Effector CD4-positive, alpha-beta T cell (primary cell): ENCODE results near the gene GUCY2D.
"Not testable (repeated sequence)": the region's sequence is repeated elsewhere in the genome, so short reads cannot be mapped to it uniquely, and the experiment has no call there.

Experiments
- DNase-seq: peaks from one replicate; pipeline ENCODE4 v3.0.0-alpha.2; 2020

The GUCY2D gene

DNA sequence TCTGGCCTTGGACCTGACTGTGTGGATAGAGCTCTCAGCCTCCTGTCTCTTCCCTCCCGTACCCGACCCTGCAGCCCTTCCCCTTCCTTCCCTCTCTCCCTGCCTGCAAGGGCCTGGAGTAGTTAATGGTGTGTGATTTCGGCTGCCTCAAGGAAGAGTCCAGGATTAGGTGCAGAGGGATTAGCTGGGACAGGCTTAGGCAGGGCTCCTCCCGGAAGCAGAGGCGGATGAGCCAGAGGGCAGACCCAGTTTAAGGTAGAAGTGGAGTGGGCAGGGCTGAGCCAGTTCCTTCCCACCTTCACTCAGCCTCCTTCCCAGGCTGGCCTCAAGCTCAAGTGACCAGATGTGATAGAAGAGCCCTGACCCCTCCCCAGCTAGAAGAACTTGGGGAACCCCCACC, 16.8 kb downstream of the GUCY2D start:
- DNase-seq: no peak

DNA sequence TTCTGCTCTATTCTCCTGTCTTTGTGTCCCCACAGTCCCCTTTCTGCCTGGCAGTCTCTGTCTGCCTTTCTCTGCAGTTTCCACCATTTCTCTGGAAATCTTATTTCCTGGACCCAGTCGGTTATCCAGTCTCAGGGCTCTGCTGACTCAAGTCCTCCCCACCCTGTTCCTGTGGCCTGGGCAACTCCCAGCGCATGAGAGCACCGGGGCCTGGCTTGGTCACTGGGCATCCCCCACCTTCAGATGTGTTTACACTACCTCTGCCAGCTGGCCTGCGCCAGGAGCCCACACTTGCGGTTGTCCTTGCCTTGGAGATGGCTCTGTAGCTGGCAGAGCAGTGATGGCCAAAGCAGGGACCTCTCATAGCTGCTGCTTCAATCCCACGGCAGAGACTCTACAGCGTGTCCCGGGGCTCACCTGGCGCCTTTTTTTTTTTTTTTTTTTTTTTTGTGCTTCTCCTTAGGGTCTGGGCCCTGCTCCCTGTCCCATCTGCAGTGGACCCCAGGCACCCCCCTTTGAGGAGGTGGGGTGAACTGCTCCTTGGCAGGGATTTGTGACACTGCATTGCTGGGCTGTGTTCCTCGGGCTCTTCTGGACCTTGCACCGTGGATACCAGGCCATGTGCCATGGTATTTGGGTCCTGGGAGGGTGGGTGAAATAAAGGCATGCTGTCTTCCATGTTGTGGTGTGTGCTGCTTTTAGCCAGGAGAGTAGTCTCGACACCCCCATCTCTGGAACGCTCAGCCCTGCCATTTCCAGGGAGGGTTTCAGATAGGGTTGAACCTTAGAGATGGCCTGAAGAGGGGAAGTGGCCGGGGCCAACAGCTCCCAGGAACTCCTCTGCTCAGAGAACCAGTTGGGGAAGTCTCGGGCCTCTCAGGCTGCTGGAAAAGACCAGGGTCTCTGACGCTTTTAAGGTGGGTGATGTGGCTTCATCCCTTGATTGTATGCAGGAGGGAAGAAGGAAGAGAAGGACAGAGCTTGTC, 17.5 kb downstream of the GUCY2D start:
- DNase-seq: no peak

- DNase-seq: no peak
These were observed 18.6 kb downstream of the GUCY2D start for GRCh38 chr17:8020776-8021564.

- DNase-seq: no peak
These were observed 19.3 kb downstream of the GUCY2D start for GRCh38 chr17:8021565-8022359.

DNA sequence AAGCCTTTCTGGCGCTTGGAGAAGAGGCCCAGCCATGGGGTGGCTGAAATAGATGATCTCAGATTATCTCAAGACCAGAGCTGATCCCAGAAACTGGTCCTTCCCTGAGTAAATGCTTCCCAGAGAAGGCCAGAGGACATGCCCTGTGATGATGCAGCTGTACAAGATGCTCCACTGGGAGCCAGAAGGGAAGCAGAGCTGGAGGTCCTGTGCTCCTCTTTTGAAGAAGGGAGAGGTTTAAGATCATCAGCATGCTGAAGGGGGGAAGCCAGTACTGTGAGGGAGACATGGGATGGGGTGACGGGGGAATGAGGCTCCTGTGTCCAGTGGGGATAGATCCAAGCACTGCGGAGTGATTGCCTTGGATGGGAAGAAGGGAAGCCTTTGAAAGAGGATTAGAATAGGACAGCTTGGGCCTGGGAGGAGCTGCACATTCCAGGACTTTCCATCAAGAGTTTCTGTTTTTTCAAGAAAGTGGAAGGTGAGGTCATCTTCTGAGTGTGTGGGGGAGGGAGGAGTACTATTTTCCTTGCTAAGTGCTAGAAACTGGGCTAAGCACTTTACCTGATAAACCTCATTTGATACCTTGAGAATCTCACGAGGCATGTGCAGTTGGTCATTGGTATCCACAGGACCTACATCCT, 20.1 kb downstream of the GUCY2D start:
- no peak for DNase-seq

- DNase-seq: not testable (repeated sequence)
These were observed 21.7 kb downstream of the GUCY2D start for GRCh38 chr17:8024161-8024560.

DNA sequence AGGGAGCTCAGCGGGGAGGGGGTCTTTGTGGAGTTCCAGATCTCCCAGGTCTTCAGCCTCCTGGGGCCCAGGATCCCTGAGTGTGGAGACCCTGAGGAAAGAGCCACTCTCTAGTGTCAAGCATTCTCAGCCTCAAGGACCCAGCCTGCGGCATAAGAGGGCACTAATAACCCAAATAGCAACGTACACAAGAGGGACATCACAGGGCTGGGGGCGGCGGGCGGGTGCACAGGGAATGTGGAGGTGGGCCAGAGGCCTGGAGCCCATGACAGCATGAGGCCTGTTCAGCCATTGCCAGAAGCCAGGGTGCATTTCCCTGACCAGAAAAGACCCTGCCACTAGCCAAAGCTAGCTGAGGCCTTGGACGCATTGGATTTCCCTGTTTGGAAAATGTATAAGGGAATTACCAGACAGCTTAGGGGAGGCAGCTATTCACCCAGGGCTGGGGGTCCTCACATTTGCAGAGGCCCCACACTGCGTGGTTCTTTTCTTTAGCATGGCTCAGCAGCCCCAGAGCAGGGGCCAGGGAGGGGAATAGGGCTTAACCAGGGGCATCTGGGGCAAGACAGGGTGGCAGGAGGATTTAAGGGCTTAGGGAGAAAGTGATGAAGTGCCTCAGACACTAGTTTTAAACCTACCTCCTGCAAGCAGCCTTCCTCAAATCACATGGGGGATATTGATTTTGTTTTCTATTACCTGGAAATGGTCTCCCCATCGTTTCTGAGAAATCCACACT, 22.9 kb downstream of the GUCY2D start:
- DNase-seq: no peak

DNA sequence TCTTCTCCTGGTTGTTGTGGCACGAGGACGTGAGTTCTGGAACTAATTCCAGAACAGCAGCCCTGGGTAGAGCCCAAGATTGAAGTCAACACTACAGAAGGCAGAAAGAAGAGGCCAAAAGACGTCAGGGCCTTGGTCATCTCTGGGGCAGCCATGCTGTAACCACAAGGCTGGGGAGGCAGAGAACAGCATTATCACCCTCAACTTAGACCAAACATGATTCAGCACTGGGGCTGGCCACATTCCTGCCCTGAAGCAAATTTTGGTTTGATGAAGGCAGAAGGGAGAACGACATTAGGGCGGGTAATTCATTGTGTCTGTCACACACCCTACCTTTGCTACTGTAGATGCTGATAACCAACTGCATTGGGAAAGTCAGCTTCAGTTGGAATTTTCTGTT, 26.7 kb downstream of the GUCY2D start:
- no peak for DNase-seq

GRCh38 chr17:8031261-8031661, 28.8 kb downstream of the GUCY2D start:
- DNase-seq: no peak

GRCh38 chr17:8031950-8032349, 29.5 kb downstream of the GUCY2D start:
- DNase-seq: no peak

DNA sequence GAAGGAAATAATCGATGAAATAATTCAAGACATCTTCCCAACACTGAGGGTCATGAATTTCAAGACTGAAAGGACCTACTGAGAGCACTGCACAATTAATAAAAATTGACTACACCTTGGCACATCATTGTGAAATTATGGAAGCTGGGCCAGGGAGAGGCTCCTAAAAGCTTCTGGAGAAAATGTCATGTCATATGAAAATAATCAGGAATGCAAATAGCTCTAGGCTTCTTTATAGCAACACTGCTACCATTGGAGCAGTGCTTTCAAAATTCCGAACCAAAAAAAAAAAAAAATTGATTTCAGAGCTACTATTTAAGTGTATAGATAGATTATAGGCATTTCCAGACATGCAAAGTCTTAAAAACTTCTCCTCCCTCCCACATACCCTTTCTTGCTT, 30.0 kb downstream of the GUCY2D start:
- DNase-seq: no peak

GRCh38 chr17:8038954-8039610, 36.7 kb downstream of the GUCY2D start, which contains the start of gene ALOX15B:
Gene ALOX15B, plus strand, starts transcription at chr17:8039059. Its CDS starts 97 bp downstream, at chr17:8039156.
- DNase-seq: no peak

- no peak for DNase-seq
These were observed 37.3 kb downstream of the GUCY2D start for GRCh38 chr17:8039611-8040168.

GRCh38 chr17:8041249-8041928, 39.0 kb downstream of the GUCY2D start:
- DNase-seq: no peak

DNA sequence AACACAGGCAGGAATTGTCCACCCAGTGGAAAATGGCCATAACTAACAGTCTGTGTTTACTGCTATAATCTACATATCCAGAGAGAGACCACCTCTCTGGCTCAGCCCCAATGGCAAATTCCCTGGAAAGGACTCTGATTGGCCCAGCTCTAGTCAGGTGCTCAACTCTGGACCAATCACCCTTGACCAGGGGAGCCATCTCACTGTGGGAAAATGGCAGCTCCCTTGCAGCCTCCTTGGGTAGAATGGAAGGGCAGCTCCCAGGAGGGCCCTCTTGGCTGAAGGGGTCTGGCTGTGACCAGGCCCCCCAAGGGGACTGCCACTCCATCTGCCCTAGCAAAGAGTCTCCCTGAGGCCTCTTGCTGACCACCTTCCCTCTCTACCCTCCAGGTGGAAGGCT, 39.6 kb downstream of the GUCY2D start:
- DNase-seq: no peak

DNA sequence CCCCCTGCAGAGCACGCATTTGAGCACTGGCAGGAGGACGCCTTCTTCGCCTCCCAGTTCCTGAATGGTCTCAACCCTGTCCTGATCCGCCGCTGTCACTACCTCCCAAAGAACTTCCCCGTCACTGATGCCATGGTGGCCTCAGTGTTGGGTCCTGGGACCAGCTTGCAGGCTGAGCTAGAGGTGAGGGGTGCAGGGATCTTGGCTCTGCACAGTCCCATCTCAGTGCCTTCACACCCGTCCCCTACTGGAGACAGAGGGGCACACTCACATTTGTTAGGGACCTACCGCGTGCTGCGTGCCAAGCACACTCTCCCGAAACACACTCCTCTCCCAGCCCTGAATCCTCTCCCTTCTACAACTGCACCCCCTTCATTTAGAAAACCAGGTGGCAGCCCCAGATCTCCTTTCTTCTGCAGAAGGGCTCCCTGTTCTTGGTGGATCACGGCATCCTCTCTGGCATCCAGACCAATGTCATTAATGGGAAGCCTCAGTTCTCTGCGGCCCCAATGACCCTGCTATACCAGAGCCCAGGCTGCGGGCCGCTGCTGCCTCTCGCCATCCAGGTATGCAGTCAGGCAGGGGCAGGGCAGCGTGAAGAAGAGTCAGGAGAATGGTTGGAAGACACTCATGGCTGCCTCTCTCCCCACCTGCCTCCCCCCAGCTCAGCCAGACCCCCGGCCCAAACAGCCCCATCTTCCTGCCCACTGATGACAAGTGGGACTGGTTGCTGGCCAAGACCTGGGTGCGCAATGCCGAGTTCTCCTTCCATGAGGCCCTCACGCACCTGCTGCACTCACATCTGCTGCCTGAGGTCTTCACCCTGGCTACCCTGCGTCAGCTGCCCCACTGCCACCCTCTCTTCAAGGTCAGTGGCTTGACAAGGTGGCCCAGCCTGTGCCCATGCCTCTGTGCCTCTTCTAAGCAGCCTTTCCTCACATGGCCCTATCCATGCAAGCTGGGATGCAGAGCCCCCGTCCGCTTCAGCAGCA, 42.7 kb downstream of the GUCY2D start:
- DNase-seq: no peak

DNA sequence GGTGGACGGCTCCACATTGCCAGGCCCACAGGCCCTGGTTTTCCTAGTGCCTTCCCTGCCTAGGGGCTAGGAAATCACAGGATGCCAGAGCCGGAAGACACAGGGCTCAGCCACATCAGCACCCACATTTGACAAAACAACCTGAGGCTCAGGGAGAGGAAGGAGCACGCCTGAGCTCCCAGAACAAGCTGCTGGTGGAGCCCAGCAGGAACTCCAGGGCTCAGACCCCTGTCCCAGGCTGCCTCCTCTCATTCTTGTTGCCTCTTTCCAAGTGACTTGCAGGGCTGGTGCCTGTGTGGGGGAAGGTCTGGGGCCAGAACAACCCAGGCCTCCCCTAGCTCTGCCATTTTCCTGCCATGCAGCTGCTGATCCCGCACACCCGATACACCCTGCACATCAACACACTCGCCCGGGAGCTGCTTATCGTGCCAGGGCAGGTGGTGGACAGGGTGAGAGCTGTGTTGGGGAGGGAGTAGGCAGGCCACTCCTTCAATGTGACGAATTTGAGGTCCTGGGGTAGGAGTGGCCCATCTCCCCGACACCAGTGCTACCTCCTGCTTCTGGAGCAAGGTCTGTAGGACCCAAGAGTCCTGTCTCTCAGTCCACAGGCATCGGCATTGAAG, 44.0 kb downstream of the GUCY2D start:
- no peak for DNase-seq
